CD4-positive, alpha-beta T cell treated with Interferon alpha-2 for 1 hour (primary cell): ENCODE measurements around the gene HES2.
"Not testable (repeated sequence)": the region's sequence is repeated elsewhere in the genome, so short reads cannot be mapped to it uniquely, and the experiment has no call there.

ENCODE experiments used
- DNase-seq, 2 donors: peaks; one replicate each; pipeline ENCODE4 v3.0.0-alpha.2; 2020 to 2022

Gene HES2

GRCh38 chr1:6453895-6454855, 34.5 kb upstream of the HES2 start:
- DNase-seq: not testable (repeated sequence)

DNA sequence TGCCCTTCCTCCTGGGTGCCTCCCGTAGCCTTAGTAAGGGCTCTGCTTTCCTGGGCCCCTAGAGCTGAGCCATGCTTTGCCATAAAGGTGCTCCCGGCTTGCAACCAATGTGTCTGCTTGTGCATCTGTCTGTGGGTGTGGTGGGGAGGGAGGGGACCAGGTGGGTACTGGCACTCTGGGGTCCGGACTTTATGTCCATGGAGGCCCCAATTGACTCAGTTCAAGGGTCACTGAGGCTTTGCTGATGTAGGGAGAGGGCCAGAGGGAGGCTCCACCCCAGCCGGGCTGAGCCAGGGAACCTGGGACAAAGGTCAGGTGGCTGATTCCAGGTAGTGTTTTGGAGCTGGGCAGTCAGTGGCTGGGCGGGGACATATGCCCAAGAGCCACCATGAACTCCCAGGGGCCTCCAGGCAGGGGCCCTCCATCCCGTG, 31.2 kb upstream of the HES2 start:
- no peak for DNase-seq

- not testable (repeated sequence) for DNase-seq
Measured at GRCh38 chr1:6450486-6450885, 30.8 kb upstream of the HES2 start.

DNA sequence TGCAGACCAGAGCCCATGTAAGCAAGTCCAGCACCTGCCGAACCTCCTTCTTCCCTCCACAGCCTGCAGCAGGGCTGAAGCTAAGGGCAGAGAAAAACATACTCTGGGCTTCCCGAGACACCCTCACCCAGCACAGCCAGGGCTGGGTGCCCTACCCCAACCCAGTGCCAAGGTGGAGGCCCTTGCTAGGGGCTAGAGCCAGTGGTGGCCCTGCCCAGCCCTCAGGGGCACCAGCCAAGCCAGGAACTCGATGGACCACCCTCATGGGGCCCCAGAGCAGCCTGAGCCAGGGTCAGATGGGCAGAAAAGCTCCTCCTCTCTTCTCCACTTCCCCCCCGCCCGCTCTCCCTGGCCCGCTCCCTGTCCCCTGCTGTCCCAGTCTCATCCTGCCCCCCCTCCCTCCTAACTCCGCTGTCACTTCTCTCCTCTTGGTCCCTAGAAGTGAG, 30.3 kb upstream of the HES2 start:
- no peak for DNase-seq

DNA sequence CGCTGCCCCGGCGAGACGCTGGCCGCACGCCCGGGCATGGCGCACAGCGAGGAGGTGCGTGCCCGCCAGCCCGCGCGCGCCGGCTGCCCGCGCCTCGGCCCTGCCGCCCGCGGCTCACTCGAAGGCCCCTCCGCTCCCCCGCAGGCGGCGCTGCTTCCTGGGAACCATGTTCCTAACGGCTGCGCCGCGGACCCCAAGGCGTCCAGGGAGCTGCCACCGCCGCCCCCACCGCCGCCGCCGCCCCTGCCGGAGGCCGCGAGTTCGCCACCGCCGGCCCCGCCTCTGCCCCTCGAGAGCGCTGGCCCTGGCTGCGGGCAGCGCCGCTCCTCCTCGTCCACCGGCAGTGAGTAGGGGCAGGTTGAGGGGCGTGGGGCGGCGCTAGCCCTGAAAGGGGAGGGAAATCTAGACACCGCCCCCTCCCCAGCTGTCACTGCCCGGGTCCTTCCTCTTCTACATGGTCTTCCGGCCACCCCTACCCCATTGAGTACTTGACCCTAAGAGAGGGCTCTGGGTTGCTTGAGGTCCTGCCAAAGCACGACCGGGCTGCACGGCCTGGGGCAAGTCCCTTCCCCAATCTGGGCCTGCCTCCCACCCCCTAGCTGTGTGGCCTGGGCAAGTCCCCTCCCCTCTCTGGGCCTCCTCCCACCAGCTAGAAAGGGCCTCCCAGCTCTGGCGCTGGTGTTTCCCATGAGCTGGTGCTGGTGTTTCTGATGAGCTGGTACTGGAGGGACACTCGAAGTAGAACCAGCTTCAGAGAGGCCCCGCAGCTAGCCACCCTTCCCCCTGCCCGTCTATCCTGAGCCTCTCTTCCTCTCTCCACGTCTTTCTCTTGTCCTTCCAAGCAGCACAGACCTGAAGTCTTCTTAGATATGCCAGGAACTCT, 29.3 kb upstream of the HES2 start:
- peak in 1 of 2 donors; percentile 42 for DNase-seq

- peak; percentile 57 to 69 for DNase-seq
Measured at GRCh38 chr1:6447818-6448748, 28.4 kb upstream of the HES2 start.

GRCh38 chr1:6447016-6447817, 27.5 kb upstream of the HES2 start:
- no peak for DNase-seq

GRCh38 chr1:6446665-6447015, 26.9 kb upstream of the HES2 start:
- DNase-seq: no peak

GRCh38 chr1:6445929-6446328, 26.2 kb upstream of the HES2 start:
- not testable (repeated sequence) for DNase-seq

GRCh38 chr1:6445062-6445763, 25.5 kb upstream of the HES2 start:
- DNase-seq: peak; percentile 28 to 58

GRCh38 chr1:6444377-6444776, 24.7 kb upstream of the HES2 start:
- DNase-seq: no peak

DNA sequence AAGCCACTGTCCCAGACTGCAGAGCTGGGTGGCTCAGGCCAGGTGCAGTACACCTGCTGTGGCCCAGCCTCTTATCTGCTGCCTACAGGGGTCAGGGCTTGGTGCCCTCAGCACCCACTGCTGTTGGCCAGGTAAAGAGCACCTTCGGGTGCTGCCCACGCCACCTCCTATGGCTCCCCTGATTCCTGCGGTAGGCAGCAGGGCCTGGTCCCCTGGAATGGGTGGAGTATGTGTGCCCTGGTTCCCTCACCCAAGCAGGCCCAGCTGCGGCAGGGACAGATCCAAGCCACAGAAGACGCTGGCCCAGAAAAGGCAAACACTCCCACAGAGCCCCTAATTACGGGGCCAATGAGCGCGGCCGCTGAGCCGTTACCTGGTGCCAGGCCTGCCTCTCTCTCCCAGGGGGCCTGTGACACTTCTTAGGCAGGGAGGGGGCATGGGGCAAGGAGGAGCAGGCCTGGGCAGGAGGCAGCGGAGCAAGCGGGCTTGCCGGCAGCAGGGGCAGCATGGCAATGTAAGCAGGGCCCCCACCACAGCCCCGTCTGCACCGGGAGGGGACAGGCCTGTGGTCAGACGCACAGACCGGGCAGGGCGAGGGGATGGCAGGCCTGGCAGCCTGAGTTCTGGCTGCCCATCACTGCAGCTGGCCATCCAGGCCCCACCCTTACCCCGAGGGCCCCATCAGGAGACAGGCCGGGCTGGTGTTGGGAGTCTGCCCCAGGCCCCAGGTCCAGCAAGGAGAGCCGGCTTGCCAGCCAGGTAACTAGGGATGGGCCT, 23.8 kb upstream of the HES2 start:
- DNase-seq: no peak

GRCh38 chr1:6441586-6441985, 21.9 kb upstream of the HES2 start:
- no peak for DNase-seq

GRCh38 chr1:6440198-6441126, 20.7 kb upstream of the HES2 start:
- DNase-seq: peak; percentile 73 to 84

DNA sequence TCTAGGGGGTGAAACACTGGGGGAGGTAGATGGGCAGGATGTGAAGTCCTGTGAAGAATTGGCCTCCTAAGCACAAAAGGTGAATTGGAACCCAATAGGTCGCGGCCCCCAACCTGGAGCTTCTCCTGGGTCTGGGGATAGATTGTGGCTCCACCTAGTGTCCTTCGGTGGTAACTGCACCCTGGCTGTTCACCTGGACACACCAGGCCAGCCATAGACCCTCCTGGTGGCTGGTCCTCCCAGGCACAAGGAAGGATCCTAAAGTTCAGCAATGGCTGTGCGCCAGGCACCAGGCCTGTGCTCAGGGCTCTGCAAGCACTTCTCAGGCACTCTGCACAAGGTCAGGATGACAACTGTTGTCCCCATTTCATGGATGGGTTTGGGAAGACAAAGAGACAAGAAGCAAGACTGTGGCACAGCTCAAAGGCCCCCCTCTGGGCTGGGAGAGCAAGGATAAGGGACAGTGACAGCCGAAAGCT, 18.4 kb upstream of the HES2 start:
- peak; percentile 66 to 82 for DNase-seq

DNA sequence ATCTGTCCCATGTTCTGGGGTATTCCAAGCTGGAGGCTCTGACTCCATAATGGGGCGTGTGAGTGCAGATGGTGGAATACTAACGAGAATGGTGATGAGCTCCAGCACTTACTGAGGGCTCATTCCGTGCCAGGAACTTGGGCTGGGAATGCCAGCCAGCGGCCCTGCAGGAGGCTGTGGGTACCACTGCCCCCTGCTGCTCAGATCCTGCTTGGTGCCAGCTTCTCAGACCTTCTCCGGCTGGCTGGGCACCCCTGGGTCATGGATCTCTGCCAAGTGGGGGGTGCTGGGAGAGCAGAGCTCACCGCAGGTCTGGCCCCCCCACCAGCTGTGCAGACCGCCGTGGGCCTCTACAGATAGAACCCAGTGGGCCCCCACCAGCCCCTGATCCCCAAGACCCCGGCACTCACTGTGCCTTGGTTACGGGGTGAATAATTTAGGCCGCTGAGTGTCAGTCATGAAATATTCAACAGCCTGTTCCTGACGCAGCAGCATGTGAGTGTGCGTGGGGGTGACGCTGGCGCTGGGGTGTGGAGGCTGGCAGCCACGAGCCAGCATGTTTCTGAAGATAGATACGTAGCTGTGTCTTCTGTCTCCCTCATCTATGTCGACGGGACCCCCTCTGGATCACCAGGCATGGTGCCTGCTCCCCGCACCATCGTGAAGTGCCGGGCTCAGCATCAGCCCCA, 17.4 kb upstream of the HES2 start:
- DNase-seq: not testable (repeated sequence)

DNA sequence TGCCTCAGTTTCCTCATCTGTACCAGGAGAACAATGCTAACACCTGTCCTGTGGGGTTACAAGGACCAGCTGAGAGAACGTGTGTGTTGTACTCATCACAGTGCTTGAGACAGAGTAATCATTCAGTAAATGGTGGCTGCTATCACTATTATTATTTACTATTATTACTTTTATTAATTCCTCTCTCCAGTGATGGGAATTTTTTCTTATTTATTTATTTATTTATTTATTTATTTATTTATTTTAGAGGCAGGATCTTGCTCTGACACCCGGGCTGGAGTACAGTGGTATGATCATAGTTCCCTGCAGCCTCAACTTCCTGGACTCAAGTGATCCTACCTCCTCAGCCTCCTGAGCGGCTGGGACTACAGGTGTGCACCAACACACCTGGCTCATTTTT, 16.6 kb upstream of the HES2 start:
- not testable (repeated sequence) for DNase-seq

DNA sequence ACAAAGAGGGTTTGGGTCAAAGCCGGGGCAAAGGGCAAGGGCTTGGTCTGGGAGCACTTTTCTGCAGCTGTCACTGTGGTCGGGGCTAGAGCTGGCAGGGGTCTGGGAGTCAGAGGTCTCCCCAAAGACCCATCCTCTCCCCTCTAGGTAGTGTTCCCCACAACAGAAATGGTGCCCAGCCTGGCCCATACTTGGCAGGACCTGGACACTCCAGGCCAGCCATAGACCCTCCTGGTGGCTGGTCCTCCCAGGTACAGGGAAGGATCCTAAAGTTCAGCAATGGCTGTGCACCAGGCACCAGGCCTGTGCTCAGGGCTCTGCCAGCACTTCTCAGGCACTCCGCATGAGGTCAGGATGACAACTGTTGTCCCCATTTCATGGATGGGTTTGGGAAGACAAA, 15.8 kb upstream of the HES2 start:
- no peak for DNase-seq
